Cerebellar cortex (tissue), 1 donor: Measurements from ENCODE around the gene AADAT.
A peak's percentile ranks its signal among the peaks of the same experiment; 100 is the strongest.

Experiments
- DNase-seq: peaks from one replicate; pipeline ENCODE4 v3.0.0-alpha.2; 2015; ENCODE audit warnings: low spot score

AADAT gene

DNA sequence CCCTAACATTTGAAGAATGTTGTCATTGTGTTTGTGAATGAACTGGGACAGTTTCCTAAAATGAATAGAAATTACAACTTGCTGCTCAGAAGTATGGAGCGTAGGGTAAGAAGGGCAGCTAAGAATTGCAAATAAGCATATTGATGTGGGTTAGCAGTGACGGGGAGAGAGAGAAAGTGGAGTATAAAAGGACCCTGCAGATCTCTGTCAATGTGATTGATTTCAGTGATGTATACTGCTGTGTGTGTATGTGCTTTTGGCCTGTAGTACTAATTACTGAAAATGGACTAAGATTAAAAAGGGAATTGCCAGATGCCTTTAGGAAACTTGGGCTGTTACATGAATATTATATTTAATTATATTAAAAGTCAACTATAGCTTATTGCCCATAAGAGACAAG lies 55.8 kb downstream of the AADAT start:
- no peak for DNase-seq

DNA sequence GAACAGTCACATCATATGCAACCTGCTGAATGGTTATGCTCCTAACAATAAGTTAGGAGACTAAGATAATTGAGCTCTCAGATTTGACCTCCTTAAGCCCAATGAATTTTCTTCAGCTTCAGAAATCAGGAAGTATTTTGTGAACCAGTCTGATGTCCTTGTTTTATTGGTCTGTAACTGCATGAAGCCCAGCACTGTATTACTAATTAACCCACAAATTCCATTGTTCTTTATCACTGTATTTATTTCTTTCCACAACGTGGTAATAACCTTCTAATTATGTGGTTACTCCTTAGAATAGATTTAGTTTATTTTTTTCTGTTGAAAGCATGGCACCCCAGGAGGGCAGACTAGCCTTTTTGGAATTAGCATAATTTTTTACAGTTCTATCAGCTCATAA lies 59.6 kb downstream of the AADAT start:
- DNase-seq, result no peak

DNA sequence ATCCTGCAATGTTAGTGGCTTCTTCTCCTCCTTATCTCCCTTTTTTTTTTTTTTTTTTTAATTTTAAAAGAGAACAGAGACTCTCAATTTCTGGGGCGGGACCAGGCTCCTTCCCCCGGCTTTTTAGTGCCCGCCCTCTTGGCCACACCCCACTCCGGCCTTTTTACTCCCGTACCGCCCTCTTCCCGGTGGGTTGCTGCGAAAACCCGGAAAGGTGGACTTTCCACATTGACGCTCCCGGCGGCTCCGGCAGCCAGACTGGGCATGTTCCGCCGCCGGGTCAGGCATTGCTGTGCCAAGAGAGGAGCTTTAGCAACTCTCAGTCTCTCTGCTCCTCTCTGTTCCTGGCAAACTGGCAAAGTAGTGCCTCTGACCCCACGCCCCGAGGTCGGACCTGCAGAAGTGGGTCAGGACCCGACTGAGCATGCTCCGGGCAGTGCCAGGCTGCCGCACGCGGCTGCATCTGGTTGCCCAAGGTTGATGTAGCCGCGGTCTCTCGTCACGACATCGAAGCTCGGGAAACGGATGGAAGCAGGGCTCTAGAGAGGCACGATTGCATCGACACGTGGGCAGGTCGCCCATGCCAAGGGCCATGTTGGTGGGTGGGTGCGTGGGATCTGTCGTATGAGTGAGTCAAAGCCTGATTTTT lies 62.5 kb downstream of the AADAT start:
- DNase-seq, result peak; percentile 92

DNA sequence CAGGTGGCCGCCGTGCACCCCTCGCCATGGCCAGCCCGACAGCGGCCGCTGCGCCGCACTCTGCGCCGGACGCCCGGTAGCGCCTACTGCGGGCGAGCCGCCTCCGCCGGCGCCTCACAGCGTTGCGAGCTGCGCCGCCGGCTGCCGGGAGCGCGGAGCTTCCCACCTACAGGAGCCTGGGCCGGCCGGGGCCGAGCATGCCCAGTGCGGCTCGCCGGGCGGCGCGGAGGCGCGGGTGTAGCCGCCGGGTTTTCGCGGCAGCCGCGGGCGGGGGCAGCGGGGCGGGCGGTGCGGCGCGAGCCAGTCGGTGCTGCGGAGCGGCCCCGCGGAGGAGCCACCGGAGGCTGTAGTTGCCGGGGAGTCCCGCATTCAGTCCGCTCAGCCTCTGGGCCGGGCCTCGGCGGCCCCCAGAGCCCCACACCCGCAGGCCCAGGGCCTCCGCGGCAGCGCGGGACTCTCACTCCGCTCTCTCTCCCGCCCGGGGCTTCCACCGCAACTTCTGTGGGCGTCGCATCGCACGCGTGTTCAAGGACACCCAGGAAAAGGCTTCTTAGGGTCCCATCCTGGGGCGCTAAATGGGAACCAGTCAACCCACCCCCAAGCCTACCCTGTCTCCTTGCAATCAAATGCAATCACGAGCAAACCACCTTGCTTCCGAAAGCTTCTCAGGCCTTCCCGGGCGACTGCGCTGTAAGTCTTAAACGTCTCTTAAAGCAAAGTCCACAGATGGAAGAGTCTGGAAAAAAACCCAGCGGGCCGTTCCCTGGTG lies 63.3 kb downstream of the AADAT start, which contains the start of gene MFAP3L:
TSS of gene MFAP3L (minus strand) at position 143 of the 769 bp plus-strand sequence. CDS start 20,518 bp downstream, outside the sequence.
- DNase-seq, result peak; percentile 72

DNA sequence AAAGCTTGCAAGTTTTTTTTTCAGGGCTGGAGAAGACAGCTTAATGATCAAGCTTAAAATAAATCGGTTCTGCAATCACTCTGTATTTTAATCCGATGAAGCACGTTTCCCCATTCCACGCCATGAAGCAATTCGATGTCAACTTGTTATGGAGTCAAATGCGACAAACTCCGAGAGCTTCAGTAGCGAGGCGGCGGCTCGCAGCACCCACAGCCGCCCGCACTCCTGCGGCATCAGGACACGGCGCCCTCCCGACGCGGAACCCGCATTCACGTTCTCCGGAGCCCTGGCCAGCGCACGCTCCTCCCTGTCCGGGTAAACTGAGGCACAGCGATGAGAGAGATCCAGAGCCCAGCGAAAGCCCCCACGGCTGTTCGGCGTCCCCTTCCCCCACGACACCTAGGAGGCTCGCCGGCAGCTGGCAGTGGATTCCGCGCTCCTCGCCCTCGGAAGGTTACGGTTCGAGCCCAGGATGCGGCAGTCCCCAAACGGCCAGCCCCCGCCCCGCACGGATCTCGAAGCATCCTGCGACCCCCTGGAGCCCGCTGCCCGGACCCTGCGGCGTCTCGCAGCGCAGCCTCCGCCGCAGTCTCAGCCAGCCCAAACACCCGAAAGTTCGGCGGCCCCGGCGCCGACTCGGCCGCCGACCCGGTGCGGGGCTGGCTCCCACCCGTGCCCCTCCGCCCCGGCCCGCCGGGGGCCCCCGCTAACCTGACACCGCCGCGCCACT lies 64.1 kb downstream of the AADAT start:
- peak; percentile 56 for DNase-seq

DNA sequence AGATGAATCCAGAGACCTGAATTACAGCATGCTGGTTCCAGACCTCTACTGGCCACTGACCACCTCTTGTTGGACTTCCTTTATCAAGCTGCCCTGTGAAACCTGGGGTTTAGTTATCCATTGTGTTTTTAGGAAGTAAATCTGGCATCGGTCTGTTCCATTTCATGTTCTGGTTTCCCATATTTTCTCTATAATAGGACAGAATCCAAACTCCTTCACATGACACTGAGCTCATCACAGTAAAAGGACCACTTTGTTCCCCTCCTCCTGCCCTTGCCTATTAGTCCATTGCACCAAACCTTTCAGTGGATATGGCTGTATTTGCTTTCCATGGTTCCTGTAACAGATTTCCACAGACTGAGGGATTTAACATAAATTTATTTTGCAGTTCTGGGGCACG lies 67.5 kb downstream of the AADAT start:
- DNase-seq, result no peak

DNA sequence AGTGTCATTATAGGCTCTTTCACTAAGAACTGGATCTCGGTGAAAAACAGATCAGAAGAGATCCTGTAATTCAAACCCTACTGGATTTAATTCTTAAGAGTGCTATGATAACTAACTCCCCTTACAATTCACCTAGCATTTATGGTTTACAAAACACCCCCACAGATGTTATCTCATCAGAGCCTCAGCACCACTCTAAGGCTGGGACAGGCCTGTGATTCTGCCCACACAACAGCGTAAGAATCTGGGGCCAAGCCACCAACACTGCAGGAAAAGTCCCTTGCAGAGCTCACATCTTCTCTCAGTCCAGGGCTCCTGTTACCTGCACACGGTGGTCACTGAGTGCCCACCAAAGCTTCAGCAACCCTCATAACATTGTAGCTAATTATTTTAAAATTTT lies 72.5 kb downstream of the AADAT start:
- DNase-seq, result no peak

DNA sequence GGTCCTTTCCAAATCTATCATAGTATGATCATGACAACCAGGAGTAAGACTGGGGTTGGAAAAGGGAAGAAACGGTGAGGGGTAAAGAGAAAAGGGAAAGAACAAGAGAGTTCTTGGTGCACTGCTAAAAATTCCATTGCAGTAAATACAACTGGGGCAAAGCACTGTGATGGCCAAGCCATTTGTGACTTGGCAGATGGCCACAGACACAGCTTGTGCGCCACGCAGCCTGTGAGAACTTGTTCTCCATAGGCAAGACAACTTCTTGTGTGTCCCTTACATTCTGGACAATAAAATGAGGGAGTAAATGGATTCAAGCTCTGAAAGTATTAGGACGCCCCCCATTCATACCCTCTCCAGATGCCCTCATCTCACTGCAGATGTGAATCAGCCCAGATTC lies 74.5 kb downstream of the AADAT start:
- peak; percentile 80 for DNase-seq

DNA sequence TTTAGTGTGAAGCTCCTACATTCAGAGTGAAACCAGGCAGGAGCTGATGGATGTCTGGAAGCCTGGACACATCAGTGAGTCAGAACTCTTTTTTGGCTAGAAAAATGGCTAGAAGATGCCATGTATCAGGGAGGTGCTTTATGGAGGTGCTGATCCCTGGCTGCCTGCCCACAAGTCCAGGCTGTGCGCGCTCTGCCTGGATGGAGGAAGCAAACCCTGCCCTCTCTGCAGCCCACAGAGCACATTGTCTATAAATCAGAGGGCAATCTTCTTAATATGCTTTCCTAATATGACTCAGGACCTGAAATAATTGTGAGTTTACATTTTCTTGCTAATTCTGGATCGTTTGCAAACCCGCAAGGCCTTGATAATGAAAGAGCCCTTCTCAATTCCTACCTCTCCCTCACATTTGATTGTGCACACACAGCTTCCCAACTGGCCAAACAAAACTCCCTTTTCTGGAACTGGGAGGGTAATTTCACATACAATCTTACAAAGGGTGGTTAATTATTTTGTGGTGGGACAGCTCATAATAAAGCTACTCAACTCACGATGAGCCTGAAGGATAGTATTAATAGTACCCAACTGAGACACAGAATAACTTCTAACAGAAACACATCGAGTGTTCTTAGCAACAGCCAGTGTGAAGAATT lies 75.3 kb downstream of the AADAT start:
- DNase-seq, result peak; percentile 92

DNA sequence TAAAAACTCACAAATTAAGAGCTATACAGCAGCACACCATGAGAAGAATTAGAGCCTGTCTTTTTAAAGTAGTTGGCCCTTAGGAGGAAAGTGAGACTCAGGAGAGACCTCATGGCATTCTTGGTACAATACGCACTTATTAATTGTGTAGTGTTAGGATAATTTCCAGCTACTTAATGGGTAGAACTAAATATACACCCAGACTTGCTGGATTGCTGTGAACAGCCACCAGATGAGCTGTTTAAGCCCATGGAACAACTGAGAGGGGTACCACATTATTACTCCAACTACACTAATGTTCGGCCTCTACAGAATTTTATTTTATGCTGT lies 77.2 kb downstream of the AADAT start:
- no peak for DNase-seq

DNA sequence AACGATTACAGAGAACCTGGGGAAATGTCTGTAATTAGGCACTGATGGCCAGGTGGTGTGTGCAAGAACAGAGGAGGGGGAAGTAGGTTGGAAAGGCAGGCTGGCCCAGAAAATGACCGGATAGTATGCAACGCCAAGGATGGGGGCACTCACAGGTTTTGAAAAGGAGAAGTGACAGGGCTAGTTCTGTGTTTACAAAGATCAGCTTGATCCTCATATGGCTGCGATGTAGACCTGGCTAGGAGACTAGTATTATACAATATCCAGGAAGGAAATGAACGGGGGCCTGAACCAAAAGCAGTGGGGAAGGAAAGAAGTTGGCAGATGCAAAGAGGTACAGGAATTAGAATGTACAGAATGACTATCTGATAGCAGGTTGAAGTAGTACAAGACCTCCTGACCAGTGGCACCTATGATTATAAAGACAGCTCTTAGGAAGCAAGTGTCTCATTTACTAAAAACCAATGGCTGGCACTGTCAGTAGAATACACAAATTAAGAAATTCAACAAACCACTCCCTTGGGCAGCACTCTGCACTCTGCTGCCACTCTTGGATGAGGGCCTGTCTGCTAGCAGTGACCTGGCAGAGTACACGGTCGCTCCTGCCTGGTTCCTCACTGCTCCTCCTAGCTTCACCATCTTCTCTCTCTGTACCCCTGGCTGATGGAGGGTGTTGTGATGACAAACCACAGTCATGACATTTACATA lies 77.7 kb downstream of the AADAT start:
- peak; percentile 84 for DNase-seq
